Liver (tissue), 9 donors: ENCODE measurements around the gene ZIC1. TPM values are rescaled to one million over a fixed set of nuclear protein-coding genes. Genes with fewer than 3 reads are reported as not detected.

ENCODE experiments used
- DNase-seq: peaks from one replicate; pipeline ENCODE4 v3.0.0-alpha.2; 2017; ENCODE audit warnings: low spot score
- H3K27ac ChIP-seq, 2 donors: one replicate each; pipeline ENCODE4 v1.7.0; 2013; ENCODE audit warnings: inconsistent platforms in 2 of 2, low read length in 2 of 2, control low read depth in 1 of 2, low read depth in 1 of 2, mild to moderate bottlenecking in 1 of 2
- H3K27me3 ChIP-seq, 4 donors: one replicate each; pipeline versions ENCODE4 v1.6.1 to v1.7.0; 2013; ENCODE audit warnings: low read length in 3 of 4, inconsistent platforms in 1 of 4, mild to moderate bottlenecking in 1 of 4, moderate library complexity in 1 of 4; ENCODE audit not compliant: control insufficient read depth in 4 of 4, insufficient read depth in 4 of 4
- H3K36me3 ChIP-seq, 4 donors: one replicate each; pipeline versions ENCODE4 v1.6.1 to v1.7.0; 2013; ENCODE audit warnings: low read length in 3 of 4, mild to moderate bottlenecking in 3 of 4, low read depth in 1 of 4, moderate library complexity in 1 of 4; ENCODE audit not compliant: control insufficient read depth in 4 of 4, insufficient read depth in 3 of 4
- H3K4me1 ChIP-seq, 4 donors: one replicate each; pipeline versions ENCODE4 v1.6.1 to v1.7.0; 2013; ENCODE audit warnings: low read length in 3 of 4, mild to moderate bottlenecking in 3 of 4, moderate library complexity in 1 of 4; ENCODE audit not compliant: control insufficient read depth in 4 of 4, insufficient read depth in 4 of 4
- H3K4me3 ChIP-seq, 3 donors: one replicate each; pipeline versions ENCODE4 v1.6.1 to v1.7.0; 2013; ENCODE audit warnings: low read length in 3 of 3, control low read depth in 1 of 3, low read depth in 1 of 3, mild to moderate bottlenecking in 1 of 3
- H3K9ac ChIP-seq, 2 donors: one replicate each; pipeline ENCODE4 v1.7.0; 2013; ENCODE audit warnings: low read length in 2 of 2, mild to moderate bottlenecking in 2 of 2, moderate library complexity in 2 of 2, control low read depth in 1 of 2, low read depth in 1 of 2
- H3K9me3 ChIP-seq, 4 donors: one replicate each; pipeline versions ENCODE4 v1.6.1 to v1.7.0; 2013; ENCODE audit warnings: low read length in 3 of 4; ENCODE audit not compliant: control insufficient read depth in 4 of 4
- ATF3 ChIP-seq: IDR thresholded peaks from 2 replicates; pipeline ENCODE4 v1.6.1; 2016; ENCODE audit warnings: antibody characterized with exemption
- CTCF ChIP-seq: fragments of 150-350 bp; IDR thresholded peaks from 2 replicates; pipeline ENCODE4 v1.5.1; 2017; ENCODE audit warnings: improper control_type of control experiment, low read depth, low read length; ENCODE audit not compliant: missing input control
- EGR1 ChIP-seq, 2 donors: IDR thresholded peaks; 2 replicates each; pipeline ENCODE4 v1.6.1; 2016 to 2018; ENCODE audit warnings: antibody characterized with exemption in 2 of 2, low read depth in 2 of 2
- FOXA1 ChIP-seq: IDR thresholded peaks from 2 replicates; pipeline ENCODE4 v1.6.1; 2016; ENCODE audit warnings: antibody characterized with exemption
- GABPA ChIP-seq, 2 donors: IDR thresholded peaks in 1 of 2; conservative IDR thresholded peaks in 1 of 2; 2 replicates each; pipeline ENCODE4 v1.6.1; 2016; ENCODE audit warnings: antibody characterized with exemption in 2 of 2, mild to moderate bottlenecking in 1 of 2, moderate library complexity in 1 of 2
- HNF4A ChIP-seq, 2 donors: conservative IDR thresholded peaks; 2 replicates each; pipeline ENCODE4 v1.6.1; 2016; ENCODE audit warnings: antibody characterized with exemption in 2 of 2, mild to moderate bottlenecking in 2 of 2
- HNF4G ChIP-seq: IDR thresholded peaks from 2 replicates; pipeline ENCODE4 v1.6.1; 2016; ENCODE audit warnings: antibody characterized with exemption
- MAX ChIP-seq: IDR thresholded peaks from 2 replicates; pipeline ENCODE4 v1.6.1; 2016; ENCODE audit warnings: antibody characterized with exemption
- NR2F2 ChIP-seq: IDR thresholded peaks from 2 replicates; pipeline ENCODE4 v1.6.1; 2016; ENCODE audit warnings: antibody characterized with exemption
- RAD21 ChIP-seq, 2 donors: IDR thresholded peaks; 2 replicates each; pipeline ENCODE4 v1.6.1; 2016; ENCODE audit warnings: antibody characterized with exemption in 2 of 2, mild to moderate bottlenecking in 2 of 2
- REST ChIP-seq: IDR thresholded peaks from 2 replicates; pipeline ENCODE4 v1.6.1; 2016; ENCODE audit warnings: antibody characterized with exemption, mild to moderate bottlenecking
- RXRA ChIP-seq, 2 donors: IDR thresholded peaks; 2 replicates each; pipeline ENCODE4 v1.6.1; 2017 to 2018; ENCODE audit warnings: antibody characterized with exemption in 2 of 2, mild to moderate bottlenecking in 1 of 2
- SP1 ChIP-seq: IDR thresholded peaks from 2 replicates; pipeline ENCODE4 v1.6.1; 2018; ENCODE audit warnings: antibody characterized with exemption, mild to moderate bottlenecking
- TAF1 ChIP-seq: conservative IDR thresholded peaks from 2 replicates; pipeline ENCODE4 v1.6.1; 2016; ENCODE audit warnings: antibody characterized with exemption, mild to moderate bottlenecking
- YY1 ChIP-seq: IDR thresholded peaks from 2 replicates; pipeline ENCODE4 v1.6.1; 2016; ENCODE audit warnings: antibody characterized with exemption, mild to moderate bottlenecking
- ZBTB33 ChIP-seq: IDR thresholded peaks from 2 replicates; pipeline ENCODE4 v1.6.1; 2016; ENCODE audit warnings: antibody characterized with exemption
- WGBS: extraction: QIAGEN DNeasy Blood & Tissue Kit; methylation state at CpG from one replicate; pipeline ENCODE4 v1.1.7; 2013; 5-methylcytosine and 5-hydroxymethylcytosine counted together
- polyA plus RNA-seq, 2 donors: library from polyadenylated mRNA; stranded (reverse) in 1 of 2; unstranded in 1 of 2; fragments of 200-250 nt in 1 of 2; fragments of >200 nt in 1 of 2; fragmentation: Nextera tagmentation in 1 of 2; extraction: Ambion mirVana in 1 of 2; gene quantifications; one replicate each; pipeline versions ENCODE4 v1.2.1 to v1.2.3, GENCODE V29; 2013 to 2015
- total RNA-seq, 2 donors: library from RNA; depleted of rRNA; stranded (reverse); fragments of >200 nt; gene quantifications; one replicate each; pipeline ENCODE4 v1.2.3, GENCODE V29; 2014
- donor health status: healthy.
- donor health status: healthy.
- donor health status: healthy.
- donor health status: healthy.
- donor health status: healthy.

Gene ZIC1
- total and polyA plus RNA-seq, 4 donors: 4.4 TPM; not detected in 3

GRCh38 chr3:147391781-147392624 lies 17.2 kb upstream of the ZIC1 start:
- no peak for DNase-seq

More at GRCh38 chr3:147391781-147392624, 17.2 kb upstream of the ZIC1 start:
- peaks cover 8 to 33% (median 19%) of the 10 kb centered on the region in 4 donors for H3K27me3 ChIP-seq
- H3K4me3 ChIP-seq: peak overlapping the region in 2 of 3 donors; percentile 61 to 75
- H3K36me3 ChIP-seq: peaks cover 0 to 4% (median 0%) of the 10 kb centered on the region in 4 donors
- H3K27ac ChIP-seq: no peak overlapping the region
- H3K4me1 ChIP-seq: peaks cover 7 to 38% (median 22%) of the 10 kb centered on the region in 4 donors
- 7% methylated on average over 51 of the region's 51 CpGs for WGBS
- TF ChIP-seq FOXA1 (no peak), ZBTB33 (no peak), HNF4G (no peak), REST (no peak), YY1 (peak; percentile 83), RXRA (IDR thresholded peaks at IDR 0.05) (peak in 1 of 2 donors; percentile 16), NR2F2 (no peak), GABPA (IDR thresholded peaks at IDR 0.05 in 1 of 2, conservative IDR thresholded peaks at IDR 0.05 in 1 of 2) (peak in 1 of 2 donors; percentile 27), RAD21 (IDR thresholded peaks at IDR 0.05) (peak in 1 of 2 donors; percentile 61), HNF4A (conservative IDR thresholded peaks at IDR 0.05) (peak in 1 of 2 donors; percentile 20), CTCF (peak; percentile 21), ATF3 (no peak), MAX (peak; percentile 50), SP1 (no peak), TAF1 (no peak), EGR1 (IDR thresholded peaks at IDR 0.05; ENCODE audit: low read depth in 2 of 2) (no peak)
- H3K9ac ChIP-seq: peak overlapping the region in 1 of 2 donors; percentile 7
- peaks cover 0 to 6% (median 0%) of the 10 kb centered on the region in 4 donors for H3K9me3 ChIP-seq
